Epidermal melanocyte (primary cell): ENCODE measurements around the gene ADCY7.

ENCODE experiments used
- DNase-seq: peaks from one replicate; pipeline ENCODE4 v3.0.0; 2011; ENCODE audit warnings: low spot score; ENCODE audit not compliant: insufficient read length

Gene ADCY7

GRCh38 chr16:50248845-50249244, 17.5 kb upstream of the ADCY7 start:
- no peak for DNase-seq

- DNase-seq, result no peak
These were observed 14.8 kb upstream of the ADCY7 start for GRCh38 chr16:50251375-50252081.

- DNase-seq, result no peak
These were observed 14.2 kb upstream of the ADCY7 start for GRCh38 chr16:50252082-50252611.

- no peak for DNase-seq
These were observed 13.4 kb upstream of the ADCY7 start for GRCh38 chr16:50252874-50253513.

- DNase-seq, result no peak
These were observed 12.8 kb upstream of the ADCY7 start for GRCh38 chr16:50253514-50253910.

GRCh38 chr16:50254072-50254471, 12.3 kb upstream of the ADCY7 start:
- DNase-seq, result no peak

GRCh38 chr16:50255538-50255937, 10.8 kb upstream of the ADCY7 start:
- DNase-seq, result no peak

GRCh38 chr16:50256604-50257003, 9.7 kb upstream of the ADCY7 start:
- DNase-seq, result no peak

GRCh38 chr16:50257876-50258275, 8.5 kb upstream of the ADCY7 start:
- no peak for DNase-seq

- no peak for DNase-seq
These were observed 6.8 kb upstream of the ADCY7 start for GRCh38 chr16:50259334-50260205.

GRCh38 chr16:50260206-50261159, 5.9 kb upstream of the ADCY7 start:
- DNase-seq, result no peak

- DNase-seq, result no peak
These were observed 5.1 kb upstream of the ADCY7 start for GRCh38 chr16:50261160-50261706.

GRCh38 chr16:50261707-50262235, 4.6 kb upstream of the ADCY7 start:
- no peak for DNase-seq

GRCh38 chr16:50263060-50263909, 3.1 kb upstream of the ADCY7 start:
- no peak for DNase-seq

GRCh38 chr16:50263940-50264929, 2.1 kb upstream of the ADCY7 start:
- DNase-seq, result no peak

GRCh38 chr16:50265260-50265659, 1.1 kb upstream of the ADCY7 start:
- DNase-seq, result no peak

- DNase-seq, result no peak
These were observed 525 bp upstream of the ADCY7 start for GRCh38 chr16:50265716-50266336.
